Uterus (tissue), 4 donors: Measurements from ENCODE around the gene ANKS6. TPM values are rescaled to one million over a fixed set of nuclear protein-coding genes. Genes with fewer than 3 reads are reported as not detected.
A peak's percentile ranks its signal among the peaks of the same experiment; 100 is the strongest.

Source experiments
- DNase-seq, 2 donors: peaks; one replicate each; pipeline ENCODE4 v3.0.0-alpha.2; 2019 to 2020
- H3K27ac ChIP-seq, 2 donors: fragments of 200-600 bp; sonication (generic); 1 replicate in 1 of 2; 2 replicates in 1 of 2; pipeline ENCODE4 v1.5.1; 2016 to 2018
- H3K27me3 ChIP-seq, 2 donors: fragments of 200-600 bp; sonication (generic); one replicate each; pipeline ENCODE4 v1.5.1; 2018 to 2019; ENCODE audit warnings: control low read depth in 1 of 2
- H3K36me3 ChIP-seq, 2 donors: fragments of 200-600 bp; sonication (generic); one replicate each; pipeline ENCODE4 v1.5.1; 2019; ENCODE audit warnings: control low read depth in 1 of 2
- H3K4me1 ChIP-seq, 2 donors: fragments of 200-600 bp; sonication (generic); one replicate each; pipeline ENCODE4 v1.5.1; 2018 to 2019; ENCODE audit warnings: control low read depth in 1 of 2
- H3K4me3 ChIP-seq, 2 donors: fragments of 200-600 bp; sonication (generic); 1 replicate in 1 of 2; 2 replicates in 1 of 2; pipeline ENCODE4 v1.5.1; 2018 to 2019; ENCODE audit warnings: mild to moderate bottlenecking in 1 of 2
- H3K9me3 ChIP-seq, 2 donors: fragments of 200-600 bp; sonication (generic); one replicate each; pipeline ENCODE4 v1.5.1; 2019; ENCODE audit warnings: control low read depth in 1 of 2
- POLR2A ChIP-seq, 2 donors: fragments of 450-650 bp; IDR thresholded peaks; one replicate each; pipeline ENCODE4 v1.6.1; 2016; ENCODE audit warnings: antibody characterized with exemption in 2 of 2, mild to moderate bottlenecking in 1 of 2, moderate library complexity in 1 of 2
- intact Hi-C: fragments of 100-400 bp; cut with DNase I; formaldehyde crosslinking; loops from one replicate; pipeline ENCODE4 v1.15.1; 2023; ENCODE audit warnings: low total_unique reads
- total RNA-seq, 4 donors: library from RNA; depleted of rRNA in 3 of 4; stranded (reverse); fragments of >200 nt in 3 of 4; gene quantifications; one replicate each; pipeline versions ENCODE4 v1.1.0 to v1.2.4, GENCODE V29; 2014 to 2023
- TF ChIP-seq, protein P1 (sequence below), 4 experiments: fragments of 200-600 bp in 2 of 4; fragments of 450-650 bp in 2 of 4; sonication (generic) in 2 of 4; IDR thresholded peaks; one replicate each; pipeline ENCODE4 v1.5.1; 2016 to 2019; ENCODE audit warnings: antibody characterized with exemption in 4 of 4, mild to moderate bottlenecking in 2 of 4, moderate library complexity in 1 of 4
- donor health status: DM: yes; HTN: yes; CAD: no.

The ANKS6 gene
- total RNA-seq, 4 donors from 2014 or later, result 2.6 to 26.9 (median 13.7) TPM

GRCh38 chr9:98806394-98807035 lies 10.2 kb upstream of the ANKS6 start:
- Histone ChIP-seq H3K4me3 (no peak overlapping the region), H3K27ac (no peak overlapping the region), H3K4me1 (peaks cover 0 to 4% of the 10 kb centered on the region in 2 donors), H3K27me3 (no peaks in the 10 kb centered on the region), H3K9me3 (no peaks in the 10 kb centered on the region), H3K36me3 (no peaks in the 10 kb centered on the region)
- TF ChIP-seq POLR2A (IDR thresholded peaks at IDR 0.05), result no peak
- TF ChIP-seq, protein P1, sequence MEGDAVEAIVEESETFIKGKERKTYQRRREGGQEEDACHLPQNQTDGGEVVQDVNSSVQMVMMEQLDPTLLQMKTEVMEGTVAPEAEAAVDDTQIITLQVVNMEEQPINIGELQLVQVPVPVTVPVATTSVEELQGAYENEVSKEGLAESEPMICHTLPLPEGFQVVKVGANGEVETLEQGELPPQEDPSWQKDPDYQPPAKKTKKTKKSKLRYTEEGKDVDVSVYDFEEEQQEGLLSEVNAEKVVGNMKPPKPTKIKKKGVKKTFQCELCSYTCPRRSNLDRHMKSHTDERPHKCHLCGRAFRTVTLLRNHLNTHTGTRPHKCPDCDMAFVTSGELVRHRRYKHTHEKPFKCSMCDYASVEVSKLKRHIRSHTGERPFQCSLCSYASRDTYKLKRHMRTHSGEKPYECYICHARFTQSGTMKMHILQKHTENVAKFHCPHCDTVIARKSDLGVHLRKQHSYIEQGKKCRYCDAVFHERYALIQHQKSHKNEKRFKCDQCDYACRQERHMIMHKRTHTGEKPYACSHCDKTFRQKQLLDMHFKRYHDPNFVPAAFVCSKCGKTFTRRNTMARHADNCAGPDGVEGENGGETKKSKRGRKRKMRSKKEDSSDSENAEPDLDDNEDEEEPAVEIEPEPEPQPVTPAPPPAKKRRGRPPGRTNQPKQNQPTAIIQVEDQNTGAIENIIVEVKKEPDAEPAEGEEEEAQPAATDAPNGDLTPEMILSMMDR (IDR thresholded peaks at IDR 0.05), result peak in 3 of 4 experiments; percentile 6 to 17 (median 11)
- intact Hi-C loops, result no loop called here
- DNase-seq, result no peak

DNA sequence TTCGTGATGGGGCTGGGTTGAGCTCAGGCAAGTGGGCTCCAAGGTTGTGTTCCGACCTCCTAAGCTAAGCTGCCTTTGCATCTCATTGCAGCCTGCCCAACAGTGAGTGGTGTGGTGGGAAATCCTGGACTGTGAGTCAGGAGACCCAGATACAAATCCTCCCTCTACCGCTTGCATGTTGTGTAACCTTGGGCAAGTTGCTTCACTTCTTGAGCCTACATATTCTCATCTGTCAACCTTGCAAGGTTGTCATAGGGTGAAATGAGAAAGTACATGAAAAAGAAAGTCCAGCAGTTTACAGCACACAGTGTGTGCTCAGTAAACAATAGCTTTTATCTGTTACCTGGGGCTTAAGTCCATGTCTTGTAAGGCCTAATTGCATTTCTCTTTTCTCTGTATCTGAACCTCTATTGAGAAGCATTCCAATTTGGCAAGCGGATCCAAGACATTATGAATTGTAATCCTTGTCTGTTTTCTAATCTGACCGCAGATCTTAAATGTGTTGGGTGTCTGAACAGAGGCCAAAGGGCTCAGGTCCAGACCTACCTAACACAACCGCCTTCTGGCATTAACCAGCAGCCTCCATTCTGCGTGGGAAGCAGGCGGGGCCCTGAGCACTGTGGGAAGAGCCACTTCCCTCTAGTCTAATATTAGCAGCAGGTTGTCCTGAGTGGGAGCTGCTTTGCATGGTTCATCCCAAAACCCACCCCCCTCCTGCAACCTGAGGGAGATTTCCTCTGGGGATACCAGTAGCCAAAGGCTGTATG lies 9.3 kb upstream of the ANKS6 start:
- Histone ChIP-seq H3K36me3 (no peaks in the 10 kb centered on the region), H3K4me1 (peaks cover 0 to 4% of the 10 kb centered on the region in 2 donors), H3K4me3 (no peak overlapping the region), H3K9me3 (no peaks in the 10 kb centered on the region), H3K27ac (no peak overlapping the region), H3K27me3 (no peaks in the 10 kb centered on the region)
- DNase-seq, result no peak
- TF ChIP-seq, protein P1 (IDR thresholded peaks at IDR 0.05), result no peak
- intact Hi-C loops, result no loop called here

DNA sequence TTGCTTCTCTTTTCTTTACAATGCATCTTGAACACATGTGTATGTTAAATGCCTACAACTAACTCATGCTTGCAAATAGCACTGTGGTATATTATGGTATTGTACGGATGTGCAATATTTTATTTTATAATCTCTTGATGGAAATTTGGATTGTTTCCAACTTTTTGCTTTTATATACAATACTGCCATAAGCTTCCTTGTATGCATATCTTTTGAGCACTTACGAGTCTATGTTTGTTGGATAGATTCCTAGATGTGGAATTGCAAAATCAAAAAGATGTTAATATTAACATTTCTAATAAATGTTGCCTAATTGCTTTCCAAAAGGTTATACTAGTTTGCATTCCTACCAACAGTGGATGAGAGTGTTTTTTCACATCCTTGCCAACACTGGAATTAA lies 7.7 kb upstream of the ANKS6 start:
- Histone ChIP-seq H3K27ac (no peak overlapping the region), H3K36me3 (no peaks in the 10 kb centered on the region), H3K9me3 (no peaks in the 10 kb centered on the region), H3K4me1 (peaks cover 0 to 4% of the 10 kb centered on the region in 2 donors), H3K4me3 (no peak overlapping the region), H3K27me3 (no peaks in the 10 kb centered on the region)
- TF ChIP-seq POLR2A (IDR thresholded peaks at IDR 0.05), result no peak
- TF ChIP-seq, protein P1 (IDR thresholded peaks at IDR 0.05), result no peak
- DNase-seq, result no peak
- intact Hi-C loops, result no loop called here

GRCh38 chr9:98801969-98802371 lies 5.6 kb upstream of the ANKS6 start:
- Histone ChIP-seq H3K27me3 (no peaks in the 10 kb centered on the region), H3K36me3 (no peaks in the 10 kb centered on the region), H3K27ac (no peak overlapping the region), H3K4me3 (no peak overlapping the region), H3K4me1 (no peaks in the 10 kb centered on the region), H3K9me3 (no peaks in the 10 kb centered on the region)
- no peak for DNase-seq
- TF ChIP-seq POLR2A (IDR thresholded peaks at IDR 0.05), result no peak
- TF ChIP-seq, protein P1 (IDR thresholded peaks at IDR 0.05), result no peak
- intact Hi-C loops, result no loop called here

- H3K36me3 ChIP-seq, result no peaks in the 10 kb centered on the region
- no peak for TF ChIP-seq POLR2A (IDR thresholded peaks at IDR 0.05)
- TF ChIP-seq, protein P1 (IDR thresholded peaks at IDR 0.05), result no peak
- no peaks in the 10 kb centered on the region for H3K9me3 ChIP-seq
- no peak overlapping the region for H3K4me3 ChIP-seq
- H3K27me3 ChIP-seq, result no peaks in the 10 kb centered on the region
- intact Hi-C loops, result no loop called here
- no peaks in the 10 kb centered on the region for H3K4me1 ChIP-seq
- no peak for DNase-seq
- no peak overlapping the region for H3K27ac ChIP-seq
Observed at GRCh38 chr9:98801561-98801960, 5.2 kb upstream of the ANKS6 start.
